Liver (tissue), 9 donors: ENCODE measurements around the gene ARVCF. TPM values are rescaled to one million over a fixed set of nuclear protein-coding genes. Genes with fewer than 3 reads are reported as not detected.
A peak's percentile ranks its signal among the peaks of the same experiment; 100 is the strongest.

Experiments used
- DNase-seq: peaks from one replicate; pipeline ENCODE4 v3.0.0-alpha.2; 2017; ENCODE audit warnings: low spot score
- H3K27ac ChIP-seq, 2 donors: one replicate each; pipeline ENCODE4 v1.7.0; 2013; ENCODE audit warnings: inconsistent platforms in 2 of 2, low read length in 2 of 2, control low read depth in 1 of 2, low read depth in 1 of 2, mild to moderate bottlenecking in 1 of 2
- H3K27me3 ChIP-seq, 4 donors: one replicate each; pipeline versions ENCODE4 v1.6.1 to v1.7.0; 2013; ENCODE audit warnings: low read length in 3 of 4, inconsistent platforms in 1 of 4, mild to moderate bottlenecking in 1 of 4, moderate library complexity in 1 of 4; ENCODE audit not compliant: control insufficient read depth in 4 of 4, insufficient read depth in 4 of 4
- H3K36me3 ChIP-seq, 4 donors: one replicate each; pipeline versions ENCODE4 v1.6.1 to v1.7.0; 2013; ENCODE audit warnings: low read length in 3 of 4, mild to moderate bottlenecking in 3 of 4, low read depth in 1 of 4, moderate library complexity in 1 of 4; ENCODE audit not compliant: control insufficient read depth in 4 of 4, insufficient read depth in 3 of 4
- H3K4me1 ChIP-seq, 4 donors: one replicate each; pipeline versions ENCODE4 v1.6.1 to v1.7.0; 2013; ENCODE audit warnings: low read length in 3 of 4, mild to moderate bottlenecking in 3 of 4, moderate library complexity in 1 of 4; ENCODE audit not compliant: control insufficient read depth in 4 of 4, insufficient read depth in 4 of 4
- H3K4me3 ChIP-seq, 3 donors: one replicate each; pipeline versions ENCODE4 v1.6.1 to v1.7.0; 2013; ENCODE audit warnings: low read length in 3 of 3, control low read depth in 1 of 3, low read depth in 1 of 3, mild to moderate bottlenecking in 1 of 3
- H3K9ac ChIP-seq, 2 donors: one replicate each; pipeline ENCODE4 v1.7.0; 2013; ENCODE audit warnings: low read length in 2 of 2, mild to moderate bottlenecking in 2 of 2, moderate library complexity in 2 of 2, control low read depth in 1 of 2, low read depth in 1 of 2
- H3K9me3 ChIP-seq, 4 donors: one replicate each; pipeline versions ENCODE4 v1.6.1 to v1.7.0; 2013; ENCODE audit warnings: low read length in 3 of 4; ENCODE audit not compliant: control insufficient read depth in 4 of 4
- EGR1 ChIP-seq, 2 donors: IDR thresholded peaks; 2 replicates each; pipeline ENCODE4 v1.6.1; 2016 to 2018; ENCODE audit warnings: antibody characterized with exemption in 2 of 2, low read depth in 2 of 2
- FOXA1 ChIP-seq: IDR thresholded peaks from 2 replicates; pipeline ENCODE4 v1.6.1; 2016; ENCODE audit warnings: antibody characterized with exemption
- FOXA2 ChIP-seq: IDR thresholded peaks from 2 replicates; pipeline ENCODE4 v1.6.1; 2016; ENCODE audit warnings: antibody characterized with exemption
- GABPA ChIP-seq, 2 donors: IDR thresholded peaks in 1 of 2; conservative IDR thresholded peaks in 1 of 2; 2 replicates each; pipeline ENCODE4 v1.6.1; 2016; ENCODE audit warnings: antibody characterized with exemption in 2 of 2, mild to moderate bottlenecking in 1 of 2, moderate library complexity in 1 of 2
- HNF4A ChIP-seq, 2 donors: conservative IDR thresholded peaks; 2 replicates each; pipeline ENCODE4 v1.6.1; 2016; ENCODE audit warnings: antibody characterized with exemption in 2 of 2, mild to moderate bottlenecking in 2 of 2
- HNF4G ChIP-seq: IDR thresholded peaks from 2 replicates; pipeline ENCODE4 v1.6.1; 2016; ENCODE audit warnings: antibody characterized with exemption
- JUND ChIP-seq, 2 donors: IDR thresholded peaks; 2 replicates each; pipeline ENCODE4 v1.6.1; 2016; ENCODE audit warnings: antibody characterized with exemption in 2 of 2
- NR2F2 ChIP-seq: IDR thresholded peaks from 2 replicates; pipeline ENCODE4 v1.6.1; 2016; ENCODE audit warnings: antibody characterized with exemption
- RAD21 ChIP-seq, 2 donors: IDR thresholded peaks; 2 replicates each; pipeline ENCODE4 v1.6.1; 2016; ENCODE audit warnings: antibody characterized with exemption in 2 of 2, mild to moderate bottlenecking in 2 of 2
- RXRA ChIP-seq, 2 donors: IDR thresholded peaks; 2 replicates each; pipeline ENCODE4 v1.6.1; 2017 to 2018; ENCODE audit warnings: antibody characterized with exemption in 2 of 2, mild to moderate bottlenecking in 1 of 2
- SP1 ChIP-seq: IDR thresholded peaks from 2 replicates; pipeline ENCODE4 v1.6.1; 2018; ENCODE audit warnings: antibody characterized with exemption, mild to moderate bottlenecking
- TAF1 ChIP-seq: conservative IDR thresholded peaks from 2 replicates; pipeline ENCODE4 v1.6.1; 2016; ENCODE audit warnings: antibody characterized with exemption, mild to moderate bottlenecking
- YY1 ChIP-seq: IDR thresholded peaks from 2 replicates; pipeline ENCODE4 v1.6.1; 2016; ENCODE audit warnings: antibody characterized with exemption, mild to moderate bottlenecking
- whole genome bisulfite sequencing: extraction: QIAGEN DNeasy Blood & Tissue Kit; methylation state at CpG from one replicate; pipeline ENCODE4 v1.1.7; 2013; 5-methylcytosine and 5-hydroxymethylcytosine counted together
- polyA plus RNA-seq, 2 donors: library from polyadenylated mRNA; stranded (reverse) in 1 of 2; unstranded in 1 of 2; fragments of 200-250 nt in 1 of 2; fragments of >200 nt in 1 of 2; fragmentation: Nextera tagmentation in 1 of 2; extraction: Ambion mirVana in 1 of 2; gene quantifications; one replicate each; pipeline versions ENCODE4 v1.2.1 to v1.2.3, GENCODE V29; 2013 to 2015
- total RNA-seq, 2 donors: library from RNA; depleted of rRNA; stranded (reverse); fragments of >200 nt; gene quantifications; one replicate each; pipeline ENCODE4 v1.2.3, GENCODE V29; 2014
- TF ChIP-seq, protein P1 (sequence below): IDR thresholded peaks from 2 replicates; pipeline ENCODE4 v1.6.1; 2016; ENCODE audit warnings: antibody characterized with exemption
- TF ChIP-seq, protein P2 (sequence below): IDR thresholded peaks from 2 replicates; pipeline ENCODE4 v1.6.1; 2016; ENCODE audit warnings: antibody characterized with exemption
- TF ChIP-seq, protein P3 (sequence below): IDR thresholded peaks from 2 replicates; pipeline ENCODE4 v1.6.1; 2016; ENCODE audit warnings: antibody characterized with exemption, mild to moderate bottlenecking
- TF ChIP-seq, protein P4 (sequence below): fragments of 150-350 bp; IDR thresholded peaks from 2 replicates; pipeline ENCODE4 v1.5.1; 2017; ENCODE audit warnings: improper control_type of control experiment, low read depth, low read length; ENCODE audit not compliant: missing input control
- donor health status: healthy.
- donor health status: healthy.
- donor health status: healthy.
- donor health status: healthy.
- donor health status: healthy.

The ARVCF gene
- total and polyA plus RNA-seq, 4 donors: 3.8 to 48.8 (median 26.1) TPM

DNA sequence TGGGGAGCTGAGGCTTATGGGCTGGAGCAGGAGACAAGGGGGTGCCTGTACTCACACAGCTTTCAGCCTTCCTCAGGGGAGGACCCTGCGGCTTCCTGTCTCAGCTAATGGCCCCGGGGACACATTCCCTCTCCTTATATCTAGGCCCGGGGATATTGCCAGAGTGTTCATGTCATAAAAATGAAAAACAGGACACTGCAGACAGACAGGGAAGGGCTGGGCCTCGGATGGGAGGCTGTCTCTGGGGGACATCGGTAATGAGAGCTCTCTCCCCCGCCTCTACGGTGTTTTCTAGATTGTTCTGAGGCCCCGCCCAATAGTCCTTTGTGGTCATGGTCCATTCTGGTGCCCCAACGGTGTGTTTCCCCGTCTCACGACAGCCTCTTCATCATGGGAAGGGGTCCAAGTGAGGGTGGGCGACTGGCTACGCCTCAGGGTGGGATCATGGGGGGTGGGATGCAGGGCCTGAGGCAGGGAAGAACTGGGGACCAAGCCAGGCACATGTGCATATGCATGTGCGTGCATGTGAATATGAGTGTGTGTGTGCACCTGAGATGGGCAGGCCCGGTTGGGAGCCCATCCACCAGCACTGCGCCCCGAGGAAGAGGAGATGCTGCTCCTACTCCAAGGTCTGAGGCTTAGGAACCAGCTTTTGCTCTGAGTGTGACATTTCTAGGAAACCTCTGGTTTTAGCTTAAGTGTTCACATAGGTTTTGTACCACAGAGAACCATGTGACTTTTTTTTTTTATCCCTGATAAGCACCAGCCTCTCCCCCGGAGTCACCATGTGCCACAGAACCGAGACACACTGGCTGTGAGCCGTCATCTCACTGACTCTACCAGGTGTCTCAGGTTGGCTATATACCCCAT, 5.3 kb downstream of the ARVCF start:
- Histone ChIP-seq H3K9me3 (no peaks in the 10 kb centered on the region), H3K36me3 (no peaks in the 10 kb centered on the region), H3K27me3 (no peaks in the 10 kb centered on the region), H3K4me1 (peaks cover 3 to 25% (median 17%) of the 10 kb centered on the region in 4 donors), H3K9ac (no peak overlapping the region), H3K4me3 (no peak overlapping the region), H3K27ac (peak overlapping the region; percentile 47 to 61)
- TF ChIP-seq, protein P1, sequence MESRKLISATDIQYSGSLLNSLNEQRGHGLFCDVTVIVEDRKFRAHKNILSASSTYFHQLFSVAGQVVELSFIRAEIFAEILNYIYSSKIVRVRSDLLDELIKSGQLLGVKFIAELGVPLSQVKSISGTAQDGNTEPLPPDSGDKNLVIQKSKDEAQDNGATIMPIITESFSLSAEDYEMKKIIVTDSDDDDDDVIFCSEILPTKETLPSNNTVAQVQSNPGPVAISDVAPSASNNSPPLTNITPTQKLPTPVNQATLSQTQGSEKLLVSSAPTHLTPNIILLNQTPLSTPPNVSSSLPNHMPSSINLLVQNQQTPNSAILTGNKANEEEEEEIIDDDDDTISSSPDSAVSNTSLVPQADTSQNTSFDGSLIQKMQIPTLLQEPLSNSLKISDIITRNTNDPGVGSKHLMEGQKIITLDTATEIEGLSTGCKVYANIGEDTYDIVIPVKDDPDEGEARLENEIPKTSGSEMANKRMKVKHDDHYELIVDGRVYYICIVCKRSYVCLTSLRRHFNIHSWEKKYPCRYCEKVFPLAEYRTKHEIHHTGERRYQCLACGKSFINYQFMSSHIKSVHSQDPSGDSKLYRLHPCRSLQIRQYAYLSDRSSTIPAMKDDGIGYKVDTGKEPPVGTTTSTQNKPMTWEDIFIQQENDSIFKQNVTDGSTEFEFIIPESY: no peak
- TF ChIP-seq FOXA1 (no peak), RXRA (IDR thresholded peaks at IDR 0.05) (peak in 1 of 2 donors; percentile 49), EGR1 (IDR thresholded peaks at IDR 0.05; ENCODE audit: low read depth in 2 of 2) (no peak), HNF4G (no peak), NR2F2 (no peak), FOXA2 (no peak), HNF4A (conservative IDR thresholded peaks at IDR 0.05) (no peak), YY1 (no peak), SP1 (no peak), TAF1 (no peak), JUND (IDR thresholded peaks at IDR 0.05) (no peak), RAD21 (IDR thresholded peaks at IDR 0.05) (peak in 1 of 2 donors; percentile 14), GABPA (IDR thresholded peaks at IDR 0.05 in 1 of 2, conservative IDR thresholded peaks at IDR 0.05 in 1 of 2) (no peak)
- TF ChIP-seq, protein P2, sequence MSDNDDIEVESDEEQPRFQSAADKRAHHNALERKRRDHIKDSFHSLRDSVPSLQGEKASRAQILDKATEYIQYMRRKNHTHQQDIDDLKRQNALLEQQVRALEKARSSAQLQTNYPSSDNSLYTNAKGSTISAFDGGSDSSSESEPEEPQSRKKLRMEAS: no peak
- TF ChIP-seq, protein P3, sequence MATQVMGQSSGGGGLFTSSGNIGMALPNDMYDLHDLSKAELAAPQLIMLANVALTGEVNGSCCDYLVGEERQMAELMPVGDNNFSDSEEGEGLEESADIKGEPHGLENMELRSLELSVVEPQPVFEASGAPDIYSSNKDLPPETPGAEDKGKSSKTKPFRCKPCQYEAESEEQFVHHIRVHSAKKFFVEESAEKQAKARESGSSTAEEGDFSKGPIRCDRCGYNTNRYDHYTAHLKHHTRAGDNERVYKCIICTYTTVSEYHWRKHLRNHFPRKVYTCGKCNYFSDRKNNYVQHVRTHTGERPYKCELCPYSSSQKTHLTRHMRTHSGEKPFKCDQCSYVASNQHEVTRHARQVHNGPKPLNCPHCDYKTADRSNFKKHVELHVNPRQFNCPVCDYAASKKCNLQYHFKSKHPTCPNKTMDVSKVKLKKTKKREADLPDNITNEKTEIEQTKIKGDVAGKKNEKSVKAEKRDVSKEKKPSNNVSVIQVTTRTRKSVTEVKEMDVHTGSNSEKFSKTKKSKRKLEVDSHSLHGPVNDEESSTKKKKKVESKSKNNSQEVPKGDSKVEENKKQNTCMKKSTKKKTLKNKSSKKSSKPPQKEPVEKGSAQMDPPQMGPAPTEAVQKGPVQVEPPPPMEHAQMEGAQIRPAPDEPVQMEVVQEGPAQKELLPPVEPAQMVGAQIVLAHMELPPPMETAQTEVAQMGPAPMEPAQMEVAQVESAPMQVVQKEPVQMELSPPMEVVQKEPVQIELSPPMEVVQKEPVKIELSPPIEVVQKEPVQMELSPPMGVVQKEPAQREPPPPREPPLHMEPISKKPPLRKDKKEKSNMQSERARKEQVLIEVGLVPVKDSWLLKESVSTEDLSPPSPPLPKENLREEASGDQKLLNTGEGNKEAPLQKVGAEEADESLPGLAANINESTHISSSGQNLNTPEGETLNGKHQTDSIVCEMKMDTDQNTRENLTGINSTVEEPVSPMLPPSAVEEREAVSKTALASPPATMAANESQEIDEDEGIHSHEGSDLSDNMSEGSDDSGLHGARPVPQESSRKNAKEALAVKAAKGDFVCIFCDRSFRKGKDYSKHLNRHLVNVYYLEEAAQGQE: no peak
- TF ChIP-seq, protein P4, sequence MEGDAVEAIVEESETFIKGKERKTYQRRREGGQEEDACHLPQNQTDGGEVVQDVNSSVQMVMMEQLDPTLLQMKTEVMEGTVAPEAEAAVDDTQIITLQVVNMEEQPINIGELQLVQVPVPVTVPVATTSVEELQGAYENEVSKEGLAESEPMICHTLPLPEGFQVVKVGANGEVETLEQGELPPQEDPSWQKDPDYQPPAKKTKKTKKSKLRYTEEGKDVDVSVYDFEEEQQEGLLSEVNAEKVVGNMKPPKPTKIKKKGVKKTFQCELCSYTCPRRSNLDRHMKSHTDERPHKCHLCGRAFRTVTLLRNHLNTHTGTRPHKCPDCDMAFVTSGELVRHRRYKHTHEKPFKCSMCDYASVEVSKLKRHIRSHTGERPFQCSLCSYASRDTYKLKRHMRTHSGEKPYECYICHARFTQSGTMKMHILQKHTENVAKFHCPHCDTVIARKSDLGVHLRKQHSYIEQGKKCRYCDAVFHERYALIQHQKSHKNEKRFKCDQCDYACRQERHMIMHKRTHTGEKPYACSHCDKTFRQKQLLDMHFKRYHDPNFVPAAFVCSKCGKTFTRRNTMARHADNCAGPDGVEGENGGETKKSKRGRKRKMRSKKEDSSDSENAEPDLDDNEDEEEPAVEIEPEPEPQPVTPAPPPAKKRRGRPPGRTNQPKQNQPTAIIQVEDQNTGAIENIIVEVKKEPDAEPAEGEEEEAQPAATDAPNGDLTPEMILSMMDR: no peak
- 82% methylated on average over 20 of the region's 20 CpGs for WGBS
- no peak for DNase-seq
